ENCODE data around the gene HSPA1L. TPM values are rescaled to one million over a fixed set of nuclear protein-coding genes. Genes with fewer than 3 reads are reported as not detected.
"Not testable (repeated sequence)": the region's sequence is repeated elsewhere in the genome, so short reads cannot be mapped to it uniquely, and the experiment has no call there.

Gene HSPA1L
- polyA plus RNA-seq, 1 donor from 2014 or later, result 2.6 TPM

DNA sequence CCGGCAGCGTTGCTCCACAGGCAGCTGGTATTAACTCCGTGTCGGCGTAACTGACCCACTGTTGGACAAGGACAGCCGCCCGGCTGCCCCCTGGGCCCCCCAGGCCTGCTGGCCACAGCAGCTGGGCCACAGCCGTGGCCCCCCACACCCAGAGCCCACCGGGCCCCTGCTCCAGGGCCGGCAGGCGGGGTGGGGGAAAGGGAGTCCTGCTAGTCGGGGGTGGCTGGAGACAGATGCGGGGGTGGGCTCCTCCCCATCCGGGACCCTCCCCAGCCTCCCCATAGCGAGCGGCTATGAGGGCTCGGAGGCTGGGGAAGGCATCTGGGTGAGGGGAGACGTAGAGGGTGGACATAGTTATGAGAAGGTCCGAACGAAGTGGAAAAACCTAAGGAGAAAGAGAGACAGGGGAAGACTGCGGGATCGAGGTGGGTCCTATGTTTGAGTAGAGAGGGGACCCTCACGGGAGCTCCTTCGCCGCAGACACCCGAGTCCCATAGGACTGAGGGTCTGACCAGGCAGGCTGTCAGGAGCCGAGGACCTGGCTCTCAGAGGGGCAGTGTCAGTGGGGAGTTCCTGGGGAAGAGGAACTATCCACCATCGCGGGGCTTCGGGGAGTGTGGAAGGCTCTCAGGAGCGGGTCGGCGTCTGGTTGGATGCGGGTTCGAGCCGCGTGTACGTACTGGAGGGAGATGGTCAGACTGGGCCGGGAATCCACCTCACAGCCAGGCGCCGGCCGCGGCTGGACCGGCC, 20.0 kb downstream of the HSPA1L start:
- peak overlapping the region; percentile 100 for H3K4me2 ChIP-seq (ENCODE audit: low read length)
- no peaks in the 10 kb centered on the region for H3F3A ChIP-seq (ENCODE audit: insufficient read depth, low read length, poor library complexity, severe bottlenecking)
- no peaks in the 10 kb centered on the region for H3K9me2 ChIP-seq (ENCODE audit: insufficient read depth, low read length)
- H4K20me1 ChIP-seq (ENCODE audit: insufficient read depth), result no peaks in the 10 kb centered on the region
- H3K36me3 ChIP-seq (ENCODE audit: insufficient read depth, low read length), result no peaks in the 10 kb centered on the region
- H3K9ac ChIP-seq (ENCODE audit: low read length), result peak overlapping the region; percentile 89
- peaks cover 18% of the 10 kb centered on the region for H3K79me2 ChIP-seq (replicated peaks; ENCODE audit: insufficient read depth, low read length)
- H3K9me3 ChIP-seq (ENCODE audit: low read length), result no peaks in the 10 kb centered on the region
- H3K27me3 ChIP-seq (ENCODE audit: insufficient read depth, low read depth, low read length), result no peaks in the 10 kb centered on the region
- no peak for TF ChIP-seq RAD21 (conservative IDR thresholded peaks at IDR 0.05)
- peak overlapping the region; percentile 100 for H3K4me3 ChIP-seq (ENCODE audit: low read length)
- H2AFZ ChIP-seq (ENCODE audit: low read depth, low read length), result peak overlapping the region; percentile 53
- peak overlapping the region; percentile 62 for H3K27ac ChIP-seq (ENCODE audit: low read length)

DNA sequence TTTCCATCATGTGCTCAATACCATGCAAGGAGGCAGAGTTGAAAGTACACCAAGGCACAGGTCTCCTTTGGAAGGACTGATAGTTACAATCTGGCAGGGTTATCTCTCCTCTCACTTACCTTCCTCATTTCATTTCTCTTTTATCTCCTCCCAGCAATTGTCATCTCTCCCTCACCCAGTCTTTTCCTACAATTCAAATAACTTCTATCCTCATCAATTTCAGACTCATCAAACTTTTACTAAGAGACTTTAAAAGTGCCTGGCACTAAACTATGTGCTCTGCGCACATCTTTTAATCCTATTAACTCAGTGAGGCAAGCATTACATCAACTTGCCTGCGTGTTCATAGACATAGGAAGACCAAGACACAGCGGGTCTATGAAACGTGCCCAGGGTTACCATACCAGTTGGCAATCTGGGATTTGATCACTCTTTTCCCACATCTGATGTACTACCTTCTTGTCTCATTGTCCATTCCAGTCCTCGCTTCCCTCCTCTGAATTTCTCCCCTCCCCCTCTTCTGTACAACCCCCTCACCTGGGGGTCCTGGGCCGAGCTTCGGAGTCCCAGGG, 20.7 kb downstream of the HSPA1L start:
- Histone ChIP-seq H3K9me2 (ENCODE audit: insufficient read depth, low read length) (no peaks in the 10 kb centered on the region), H3F3A (ENCODE audit: insufficient read depth, low read length, poor library complexity, severe bottlenecking) (no peaks in the 10 kb centered on the region), H4K20me1 (ENCODE audit: insufficient read depth) (no peaks in the 10 kb centered on the region), H2AFZ (ENCODE audit: low read depth, low read length) (peak overlapping the region; percentile 53), H3K36me3 (ENCODE audit: insufficient read depth, low read length) (no peaks in the 10 kb centered on the region), H3K4me3 (ENCODE audit: low read length) (peak overlapping the region; percentile 100), H3K4me2 (ENCODE audit: low read length) (peak overlapping the region; percentile 100), H3K27ac (ENCODE audit: low read length) (peak overlapping the region; percentile 62), H3K79me2 (replicated peaks; ENCODE audit: insufficient read depth, low read length) (peaks cover 18% of the 10 kb centered on the region), H3K9ac (ENCODE audit: low read length) (peak overlapping the region; percentile 89), H3K9me3 (ENCODE audit: low read length) (no peaks in the 10 kb centered on the region), H3K27me3 (ENCODE audit: insufficient read depth, low read depth, low read length) (no peaks in the 10 kb centered on the region)
- TF ChIP-seq, protein P1, sequence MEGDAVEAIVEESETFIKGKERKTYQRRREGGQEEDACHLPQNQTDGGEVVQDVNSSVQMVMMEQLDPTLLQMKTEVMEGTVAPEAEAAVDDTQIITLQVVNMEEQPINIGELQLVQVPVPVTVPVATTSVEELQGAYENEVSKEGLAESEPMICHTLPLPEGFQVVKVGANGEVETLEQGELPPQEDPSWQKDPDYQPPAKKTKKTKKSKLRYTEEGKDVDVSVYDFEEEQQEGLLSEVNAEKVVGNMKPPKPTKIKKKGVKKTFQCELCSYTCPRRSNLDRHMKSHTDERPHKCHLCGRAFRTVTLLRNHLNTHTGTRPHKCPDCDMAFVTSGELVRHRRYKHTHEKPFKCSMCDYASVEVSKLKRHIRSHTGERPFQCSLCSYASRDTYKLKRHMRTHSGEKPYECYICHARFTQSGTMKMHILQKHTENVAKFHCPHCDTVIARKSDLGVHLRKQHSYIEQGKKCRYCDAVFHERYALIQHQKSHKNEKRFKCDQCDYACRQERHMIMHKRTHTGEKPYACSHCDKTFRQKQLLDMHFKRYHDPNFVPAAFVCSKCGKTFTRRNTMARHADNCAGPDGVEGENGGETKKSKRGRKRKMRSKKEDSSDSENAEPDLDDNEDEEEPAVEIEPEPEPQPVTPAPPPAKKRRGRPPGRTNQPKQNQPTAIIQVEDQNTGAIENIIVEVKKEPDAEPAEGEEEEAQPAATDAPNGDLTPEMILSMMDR (IDR thresholded peaks at IDR 0.05; ENCODE audit: poor library complexity, severe bottlenecking), result no peak
- TF ChIP-seq SMC3 (conservative IDR thresholded peaks at IDR 0.05; ENCODE audit: poor library complexity) (peak; percentile 13), RAD21 (conservative IDR thresholded peaks at IDR 0.05) (no peak), EP300 (conservative IDR thresholded peaks at IDR 0.05; ENCODE audit: poor library complexity, severe bottlenecking) (no peak), MXI1 (conservative IDR thresholded peaks at IDR 0.05; ENCODE audit: poor library complexity, severe bottlenecking) (no peak), EZH2 (IDR thresholded peaks at IDR 0.05; ENCODE audit: borderline replicate concordance, insufficient read depth, low read length, poor library complexity, severe bottlenecking) (no peak), TAF1 (IDR thresholded peaks at IDR 0.05; ENCODE audit: low read depth) (no peak), POLR2AphosphoS5 (IDR thresholded peaks at IDR 0.05) (no peak)
- TF ChIP-seq, protein P2, sequence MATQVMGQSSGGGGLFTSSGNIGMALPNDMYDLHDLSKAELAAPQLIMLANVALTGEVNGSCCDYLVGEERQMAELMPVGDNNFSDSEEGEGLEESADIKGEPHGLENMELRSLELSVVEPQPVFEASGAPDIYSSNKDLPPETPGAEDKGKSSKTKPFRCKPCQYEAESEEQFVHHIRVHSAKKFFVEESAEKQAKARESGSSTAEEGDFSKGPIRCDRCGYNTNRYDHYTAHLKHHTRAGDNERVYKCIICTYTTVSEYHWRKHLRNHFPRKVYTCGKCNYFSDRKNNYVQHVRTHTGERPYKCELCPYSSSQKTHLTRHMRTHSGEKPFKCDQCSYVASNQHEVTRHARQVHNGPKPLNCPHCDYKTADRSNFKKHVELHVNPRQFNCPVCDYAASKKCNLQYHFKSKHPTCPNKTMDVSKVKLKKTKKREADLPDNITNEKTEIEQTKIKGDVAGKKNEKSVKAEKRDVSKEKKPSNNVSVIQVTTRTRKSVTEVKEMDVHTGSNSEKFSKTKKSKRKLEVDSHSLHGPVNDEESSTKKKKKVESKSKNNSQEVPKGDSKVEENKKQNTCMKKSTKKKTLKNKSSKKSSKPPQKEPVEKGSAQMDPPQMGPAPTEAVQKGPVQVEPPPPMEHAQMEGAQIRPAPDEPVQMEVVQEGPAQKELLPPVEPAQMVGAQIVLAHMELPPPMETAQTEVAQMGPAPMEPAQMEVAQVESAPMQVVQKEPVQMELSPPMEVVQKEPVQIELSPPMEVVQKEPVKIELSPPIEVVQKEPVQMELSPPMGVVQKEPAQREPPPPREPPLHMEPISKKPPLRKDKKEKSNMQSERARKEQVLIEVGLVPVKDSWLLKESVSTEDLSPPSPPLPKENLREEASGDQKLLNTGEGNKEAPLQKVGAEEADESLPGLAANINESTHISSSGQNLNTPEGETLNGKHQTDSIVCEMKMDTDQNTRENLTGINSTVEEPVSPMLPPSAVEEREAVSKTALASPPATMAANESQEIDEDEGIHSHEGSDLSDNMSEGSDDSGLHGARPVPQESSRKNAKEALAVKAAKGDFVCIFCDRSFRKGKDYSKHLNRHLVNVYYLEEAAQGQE (IDR thresholded peaks at IDR 0.05; ENCODE audit: borderline replicate concordance), result peak; percentile 21

DNA sequence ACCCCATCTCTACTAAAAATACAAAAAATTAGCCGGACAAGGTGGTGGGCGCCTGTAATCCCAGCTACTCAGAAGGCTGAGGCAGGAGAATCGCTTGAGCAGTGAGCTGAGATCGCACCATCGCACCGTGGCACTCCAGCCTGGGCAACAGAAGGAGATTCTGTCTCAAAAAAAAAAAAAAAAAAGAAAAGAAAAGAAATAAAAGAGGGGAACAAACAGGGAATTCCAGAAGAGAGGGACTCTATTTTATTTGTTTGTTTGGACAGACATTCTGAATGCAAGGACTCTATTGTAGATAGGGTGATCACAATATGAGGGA, 21.2 kb downstream of the HSPA1L start:
- Histone ChIP-seq H3K4me2 (ENCODE audit: low read length) (peak overlapping the region; percentile 100), H3K4me3 (ENCODE audit: low read length) (peak overlapping the region; percentile 100), H3K79me2 (replicated peaks; ENCODE audit: insufficient read depth, low read length) (peaks cover 18% of the 10 kb centered on the region), H3K9ac (ENCODE audit: low read length) (peak overlapping the region; percentile 89)
- H4K20me1 ChIP-seq (ENCODE audit: insufficient read depth); H2AFZ ChIP-seq (ENCODE audit: low read depth, low read length); H3K27ac ChIP-seq (ENCODE audit: low read length); H3K36me3 ChIP-seq (ENCODE audit: insufficient read depth, low read length); H3K27me3 ChIP-seq (ENCODE audit: insufficient read depth, low read depth, low read length); H3K9me3 ChIP-seq (ENCODE audit: low read length); H3F3A ChIP-seq (ENCODE audit: insufficient read depth, low read length, poor library complexity, severe bottlenecking); H3K9me2 ChIP-seq (ENCODE audit: insufficient read depth, low read length): not testable (repeated sequence)
